Measurements from ENCODE around the gene AMMECR1L.
"Not testable (repeated sequence)": the region's sequence is repeated elsewhere in the genome, so short reads cannot be mapped to it uniquely, and the experiment has no call there.

AMMECR1L gene

GRCh38 chr2:127886593-127886935 is 808 bp upstream of the AMMECR1L start:
- not testable (repeated sequence) for DNase-seq

GRCh38 chr2:127884861-127885740 is 655 bp downstream of the AMMECR1L start:
- DNase-seq: peak; percentile 20 to 30

- no peak for DNase-seq
Observed at GRCh38 chr2:127884436-127884835, 1.3 kb downstream of the AMMECR1L start.

- no peak for DNase-seq
Observed at GRCh38 chr2:127879899-127880298, 5.9 kb downstream of the AMMECR1L start.

GRCh38 chr2:127877626-127878025 is 8.1 kb downstream of the AMMECR1L start:
- DNase-seq: no peak

GRCh38 chr2:127877136-127877535 is 8.6 kb downstream of the AMMECR1L start:
- DNase-seq: no peak

GRCh38 chr2:127874378-127875269 is 11.1 kb downstream of the AMMECR1L start:
- DNase-seq: no peak

- no peak for DNase-seq
Observed at GRCh38 chr2:127873707-127874303, 12.0 kb downstream of the AMMECR1L start.

- no peak for DNase-seq
Observed at GRCh38 chr2:127872354-127872753, 13.4 kb downstream of the AMMECR1L start.

- no peak for DNase-seq
Observed at GRCh38 chr2:127865926-127866325, 19.8 kb downstream of the AMMECR1L start.

GRCh38 chr2:127864877-127865276 is 20.9 kb downstream of the AMMECR1L start:
- DNase-seq: no peak

- DNase-seq: no peak
Observed at GRCh38 chr2:127862228-127862627, 23.5 kb downstream of the AMMECR1L start.

- DNase-seq: no peak
Observed at GRCh38 chr2:127860130-127860529, 25.6 kb downstream of the AMMECR1L start.

- peak; percentile 65 to 66 for DNase-seq
Observed at GRCh38 chr2:127859712-127860085, 26.1 kb downstream of the AMMECR1L start.

- no peak for DNase-seq
Observed at GRCh38 chr2:127857265-127857808, 28.4 kb downstream of the AMMECR1L start.

GRCh38 chr2:127853671-127854070 is 32.1 kb downstream of the AMMECR1L start:
- no peak for DNase-seq

GRCh38 chr2:127852388-127852787 is 33.4 kb downstream of the AMMECR1L start:
- DNase-seq: no peak

- DNase-seq: no peak
Observed at GRCh38 chr2:127847931-127848330, 37.8 kb downstream of the AMMECR1L start.

- DNase-seq: no peak
Observed at GRCh38 chr2:127844973-127845372, 40.8 kb downstream of the AMMECR1L start.

GRCh38 chr2:127843677-127844076 is 42.1 kb downstream of the AMMECR1L start:
- no peak for DNase-seq

GRCh38 chr2:127841466-127842178 is 44.1 kb downstream of the AMMECR1L start:
- DNase-seq: no peak

- no peak for DNase-seq
Observed at GRCh38 chr2:127840893-127841292, 44.9 kb downstream of the AMMECR1L start.

All from activated CD4-positive, alpha-beta T cell treated with anti-CD3 and anti-CD28 coated beads, Interleukin-2, amount 50 U/mL, for 4 hours (primary cell).